ENCODE results near the gene POLA1.

- TF ChIP-seq CTCF (conservative IDR thresholded peaks at IDR 0.05) (no peak), ZFX (IDR thresholded peaks at IDR 0.05) (no peak)
These were observed 20.3 kb upstream of the POLA1 start for GRCh38 chrX:24673424-24673823.

Data from C4-2B (cell line).